HEK293T (cell line): ENCODE results near the gene ADAMTS4.

Experiments used
- ARNT ChIP-seq: fragments of 450-650 bp; IDR thresholded peaks from 2 replicates; pipeline ENCODE4 v1.6.1; 2017; ENCODE audit warnings: mild to moderate bottlenecking
- BHLHE40 ChIP-seq: fragments of 450-650 bp; IDR thresholded peaks from 2 replicates; pipeline ENCODE4 v1.6.1; 2016; ENCODE audit warnings: mild to moderate bottlenecking, moderate library complexity, borderline replicate concordance
- ELF4 ChIP-seq: fragments of 450-650 bp; IDR thresholded peaks from 2 replicates; pipeline ENCODE4 v1.6.1; 2017; ENCODE audit warnings: antibody characterized with exemption
- FOXA1 ChIP-seq: fragments of 450-650 bp; IDR thresholded peaks from 2 replicates; pipeline ENCODE4 v1.6.1; 2016; ENCODE audit warnings: mild to moderate bottlenecking
- FOXM1 ChIP-seq: fragments of 450-650 bp; IDR thresholded peaks from 2 replicates; pipeline ENCODE4 v1.6.1; 2017; ENCODE audit warnings: mild to moderate bottlenecking, borderline replicate concordance
- HDGF ChIP-seq: fragments of 450-650 bp; IDR thresholded peaks from 2 replicates; pipeline ENCODE4 v1.6.1; 2017; ENCODE audit warnings: antibody characterized with exemption, borderline replicate concordance
- NFRKB ChIP-seq: fragments of 450-650 bp; IDR thresholded peaks from 2 replicates; pipeline ENCODE4 v1.6.1; 2016; ENCODE audit warnings: mild to moderate bottlenecking, moderate library complexity
- SP1 ChIP-seq: fragments of 450-650 bp; IDR thresholded peaks from 2 replicates; pipeline ENCODE4 v1.6.1; 2017
- SUZ12 ChIP-seq: fragments of 450-650 bp; IDR thresholded peaks from 2 replicates; pipeline ENCODE4 v1.6.1; 2016; ENCODE audit warnings: mild to moderate bottlenecking
- TARDBP ChIP-seq: fragments of 450-650 bp; IDR thresholded peaks from 2 replicates; pipeline ENCODE4 v1.6.1; 2016
- ZNF384 ChIP-seq: fragments of 450-650 bp; IDR thresholded peaks from 2 replicates; pipeline ENCODE4 v1.6.1; 2016

DNA sequence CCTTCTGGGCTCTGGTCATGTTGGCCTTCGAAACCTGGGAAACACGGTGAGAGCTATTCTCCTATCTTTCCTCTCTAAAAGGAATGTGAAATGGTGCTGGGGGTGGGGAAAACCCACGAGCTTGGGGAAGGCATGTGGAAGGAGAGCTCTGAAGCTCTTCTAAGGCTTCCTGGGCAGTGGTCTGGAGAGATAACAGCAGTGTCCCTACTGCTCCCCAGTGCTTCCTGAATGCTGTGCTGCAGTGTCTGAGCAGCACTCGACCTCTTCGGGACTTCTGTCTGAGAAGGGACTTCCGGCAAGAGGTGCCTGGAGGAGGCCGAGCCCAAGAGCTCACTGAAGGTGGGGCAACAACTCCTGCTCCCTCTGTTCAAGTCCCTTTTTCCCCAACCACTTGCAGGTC, 36.8 kb downstream of the ADAMTS4 start:
- TF ChIP-seq HDGF (no peak), SP1 (no peak), SUZ12 (no peak), FOXM1 (no peak), ARNT (no peak), TARDBP (no peak), BHLHE40 (no peak), ELF4 (no peak), FOXA1 (no peak), NFRKB (no peak), ZNF384 (no peak)
